IMR-90 (cell line): Measurements from ENCODE around the gene LDLRAD3. TPM values are rescaled to one million over a fixed set of nuclear protein-coding genes. Genes with fewer than 3 reads are reported as not detected.

Experiments used
- ATAC-seq: fragments of 200-7000 bp; cut with Tn5 transposase; 2 replicates; pipeline ENCODE4 v1.9.1; 2020; ENCODE audit warnings: low read depth, mild to moderate bottlenecking, moderate library complexity
- BruUV-seq: library from RNA; stranded (reverse); fragments of 400-500 nt; replicated peaks from 2 replicates; lab custom pipeline; 2021; lab: Mats Ljungman, UMichigan
- CTCF ChIA-PET: fragments of 300-600 bp; formaldehyde crosslinking; extraction: SDS; loops from one replicate; lab custom pipeline; 2021; ENCODE audit warnings: antibody characterized with exemption; lab: Yijun Ruan, JAX
- POLR2A ChIA-PET: fragments of 300-600 bp; sonication (Branson Sonifier 250); formaldehyde crosslinking; loops from one replicate; lab custom pipeline; 2022; ENCODE audit warnings: antibody characterized with exemption; ENCODE audit not compliant: unreplicated experiment; lab: Charles Lee
- DNase-seq: peaks from one replicate; pipeline ENCODE4 v3.0.0; 2013
- H2AFZ ChIP-seq: replicated peaks from 2 replicates; pipeline ENCODE3; 2013; ENCODE audit warnings: low read length, mild to moderate bottlenecking; ENCODE audit not compliant: poor library complexity
- H2AK5ac ChIP-seq: 2 replicates; pipeline ENCODE4 v1.6.1; 2013; ENCODE audit warnings: low read depth, low read length, inconsistent platforms
- H2AK9ac ChIP-seq: replicated peaks from 2 replicates; pipeline ENCODE3; 2013; ENCODE audit warnings: mild to moderate bottlenecking, low read depth, low read length, moderate library complexity; ENCODE audit not compliant: poor library complexity
- H2BK120ac ChIP-seq: 2 replicates; pipeline ENCODE4 v1.6.1; 2013; ENCODE audit warnings: low read depth, low read length, inconsistent platforms
- H2BK15ac ChIP-seq: 3 replicates; pipeline ENCODE4 v1.6.1; 2013; ENCODE audit warnings: low read depth, low read length, inconsistent platforms
- H2BK20ac ChIP-seq: 2 replicates; pipeline ENCODE4 v1.6.1; 2013; ENCODE audit warnings: low read depth, mild to moderate bottlenecking, inconsistent platforms, low read length, moderate library complexity
- H2BK5ac ChIP-seq: 2 replicates; pipeline ENCODE4 v1.6.1; 2013; ENCODE audit warnings: mild to moderate bottlenecking, low read depth, low read length, inconsistent platforms; ENCODE audit not compliant: poor library complexity, severe bottlenecking
- H3K14ac ChIP-seq: replicated peaks from 2 replicates; pipeline ENCODE4 v1.6.1; 2013; ENCODE audit warnings: low read depth, low read length, inconsistent platforms
- H3K18ac ChIP-seq: 2 replicates; pipeline ENCODE4 v1.6.1; 2013; ENCODE audit warnings: low read depth, low read length, control low read depth
- H3K23ac ChIP-seq: 2 replicates; pipeline ENCODE4 v1.6.1; 2013; ENCODE audit warnings: low read depth, low read length, inconsistent platforms
- H3K27ac ChIP-seq: 2 replicates; pipeline ENCODE4 v1.5.1; 2013; ENCODE audit warnings: mild to moderate bottlenecking, control low read depth, low read length; ENCODE audit not compliant: insufficient read depth
- H3K27me3 ChIP-seq: 2 replicates; pipeline ENCODE4 v1.6.1; 2013; ENCODE audit warnings: low read length; ENCODE audit not compliant: control insufficient read depth, insufficient read depth
- H3K36me3 ChIP-seq: 2 replicates; pipeline ENCODE4 v1.6.1; 2013; ENCODE audit warnings: low read length, mixed read lengths; ENCODE audit not compliant: control insufficient read depth, insufficient read depth
- H3K4ac ChIP-seq: 2 replicates; pipeline ENCODE4 v1.6.1; 2013; ENCODE audit warnings: low read depth, low read length, inconsistent platforms
- H3K4me1 ChIP-seq: 2 replicates; pipeline ENCODE4 v1.6.1; 2013; ENCODE audit warnings: low read length, mixed read lengths; ENCODE audit not compliant: control insufficient read depth, insufficient read depth
- H3K4me2 ChIP-seq: 2 replicates; pipeline ENCODE4 v1.6.1; 2013; ENCODE audit warnings: low read depth, mild to moderate bottlenecking, control low read depth, low read length, moderate library complexity
- H3K4me3 ChIP-seq: 2 replicates; pipeline ENCODE4 v1.5.1; 2013; ENCODE audit warnings: low read depth, mild to moderate bottlenecking, control low read depth, low read length, moderate library complexity; ENCODE audit not compliant: insufficient read depth
- H3K56ac ChIP-seq: 2 replicates; pipeline ENCODE4 v1.6.1; 2013; ENCODE audit warnings: low read length, inconsistent platforms; ENCODE audit not compliant: insufficient read depth; ENCODE audit errors: extremely low read depth
- H3K79me1 ChIP-seq, 2 experiments: 2 replicates each; pipeline ENCODE4 v1.6.1; 2013; ENCODE audit warnings: low read length in 2 of 2, inconsistent platforms in 1 of 2, low read depth in 1 of 2
- H3K9ac ChIP-seq: 2 replicates; pipeline ENCODE4 v1.6.1; 2013; ENCODE audit warnings: low read depth, low read length, control low read depth
- H3K9me1 ChIP-seq: 2 replicates; pipeline ENCODE4 v1.6.1; 2013; ENCODE audit warnings: low read length, inconsistent platforms; ENCODE audit not compliant: insufficient read depth
- H3K9me3 ChIP-seq: 2 replicates; pipeline ENCODE4 v1.6.1; 2013; ENCODE audit warnings: low read length; ENCODE audit not compliant: control insufficient read depth, insufficient read depth
- H4K20me1 ChIP-seq: 2 replicates; pipeline ENCODE4 v1.6.1; 2013; ENCODE audit warnings: low read length, inconsistent platforms; ENCODE audit not compliant: insufficient read depth
- H4K5ac ChIP-seq: 2 replicates; pipeline ENCODE4 v1.6.1; 2013; ENCODE audit warnings: mild to moderate bottlenecking, low read depth, low read length, control low read depth
- H4K8ac ChIP-seq, 2 experiments: 2 replicates each; pipeline ENCODE4 v1.6.1; 2013; ENCODE audit warnings: low read depth in 2 of 2, low read length in 2 of 2, control low read depth in 1 of 2, inconsistent platforms in 1 of 2
- H4K91ac ChIP-seq: 2 replicates; pipeline ENCODE4 v1.6.1; 2013; ENCODE audit warnings: low read depth, low read length, inconsistent platforms; ENCODE audit not compliant: insufficient read depth
- BHLHE40 ChIP-seq: fragments of 150-350 bp; IDR thresholded peaks from 2 replicates; pipeline ENCODE4 v1.6.1; 2016; ENCODE audit warnings: mild to moderate bottlenecking, low read depth, low read length
- CHD1 ChIP-seq: IDR thresholded peaks from 2 replicates; pipeline ENCODE4 v1.6.1; 2012; ENCODE audit warnings: low read depth, low read length, improper control_type of control experiment
- CTCF ChIP-seq: conservative IDR thresholded peaks from 2 replicates; pipeline ENCODE4 v1.5.1; 2012; ENCODE audit warnings: mild to moderate bottlenecking, low read depth, low read length, improper control_type of control experiment
- ELK1 ChIP-seq: fragments of 150-350 bp; IDR thresholded peaks from 2 replicates; pipeline ENCODE4 v1.6.1; 2016; ENCODE audit warnings: low read depth, mild to moderate bottlenecking, low read length, moderate library complexity, borderline replicate concordance
- FOS ChIP-seq: fragments of 150-350 bp; IDR thresholded peaks from 2 replicates; pipeline ENCODE4 v1.6.1; 2016; ENCODE audit warnings: low read depth, low read length
- MAFK ChIP-seq: IDR thresholded peaks from 2 replicates; pipeline ENCODE4 v1.6.1; 2012; ENCODE audit warnings: low read depth, low read length, improper control_type of control experiment
- MAZ ChIP-seq: IDR thresholded peaks from 2 replicates; pipeline ENCODE4 v1.6.1; 2012; ENCODE audit warnings: low read depth, mild to moderate bottlenecking, low read length, improper control_type of control experiment, moderate library complexity, borderline replicate concordance
- MXI1 ChIP-seq: IDR thresholded peaks from 2 replicates; pipeline ENCODE4 v1.6.1; 2012; ENCODE audit warnings: low read depth, mild to moderate bottlenecking, low read length, moderate library complexity, borderline replicate concordance
- NFE2L2 ChIP-seq: fragments of 150-350 bp; IDR thresholded peaks from 2 replicates; pipeline ENCODE4 v1.6.1; 2016; ENCODE audit warnings: low read depth, mild to moderate bottlenecking, low read length
- RAD21 ChIP-seq: IDR thresholded peaks from 2 replicates; pipeline ENCODE4 v1.6.1; 2012; ENCODE audit warnings: low read length, improper control_type of control experiment
- RCOR1 ChIP-seq: IDR thresholded peaks from 2 replicates; pipeline ENCODE4 v1.6.1; 2012; ENCODE audit warnings: mild to moderate bottlenecking, low read length, improper control_type of control experiment; ENCODE audit not compliant: insufficient replicate concordance
- RFX5 ChIP-seq: IDR thresholded peaks from 2 replicates; pipeline ENCODE4 v1.8.0; 2012; ENCODE audit warnings: low read depth, mild to moderate bottlenecking, low read length, moderate library complexity
- SMC3 ChIP-seq: fragments of 150-350 bp; IDR thresholded peaks from 2 replicates; pipeline ENCODE4 v1.6.1; 2016; ENCODE audit warnings: low read depth, mild to moderate bottlenecking, antibody characterized with exemption, low read length, moderate library complexity
- USF2 ChIP-seq: fragments of 150-350 bp; IDR thresholded peaks from 2 replicates; pipeline ENCODE4 v1.6.1; 2017; ENCODE audit warnings: mild to moderate bottlenecking, antibody characterized with exemption, low read length, low read depth
- WGBS, 2 experiments: methylation state at CpG; one replicate each; pipeline versions ENCODE4 v1.1.5 to v1.1.7; 2013; ENCODE audit warnings: missing lambda C conversion rate in 2 of 2; ENCODE audit not compliant: insufficient read length in 1 of 2; ENCODE audit errors: extremely low coverage in 2 of 2; 5-methylcytosine and 5-hydroxymethylcytosine counted together
- dilution Hi-C: fragments of 300-500 bp; cut with HindIII; formaldehyde crosslinking; loops from one replicate; pipeline ENCODE4 v1.14.3; 2018; ENCODE audit warnings: low sequenced_read_pairs; ENCODE audit not compliant: unreplicated experiment
- in situ Hi-C: fragments of 300-500 bp; cut with MboI; formaldehyde crosslinking; loops from 3 replicates; pipeline ENCODE4 v1.14.3; 2019; ENCODE audit warnings: low sequenced_read_pairs, inconsistent platforms, mixed read lengths
- intact Hi-C: fragments of 100-400 bp; cut with micrococcal nuclease; formaldehyde crosslinking; loops from 2 replicates; pipeline ENCODE4 v1.10.0; 2022
- polyA plus RNA-seq, 3 experiments: library from polyadenylated mRNA; depleted of rRNA; stranded (reverse); fragments of >200 nt; gene quantifications; 2 replicates each; pipeline ENCODE4 v1.2.3, GENCODE V29; 2012; ENCODE audit warnings: low replicate concordance in 1 of 3
- total RNA-seq: library from RNA; depleted of rRNA; stranded (reverse); fragments of >200 nt; gene quantifications from 2 replicates; pipeline ENCODE4 v1.2.3, GENCODE V29; 2012

The LDLRAD3 gene
- total and polyA plus RNA-seq, 2 of the 4 experiments (the other 2 are of a cell fraction): 2.7 to 6.4 TPM

GRCh38 chr11:36164506-36165250 is 220.8 kb downstream of the LDLRAD3 start:
- Histone ChIP-seq H3K36me3 (no peaks in the 10 kb centered on the region), H2BK5ac (no peak overlapping the region), H3K4ac (no peak overlapping the region), H3K27me3 (no peaks in the 10 kb centered on the region), H3K9me3 (no peaks in the 10 kb centered on the region), H3K4me1 (peaks cover 1% of the 10 kb centered on the region; the same call in 1 of the 2 replicates), H4K8ac (no peak overlapping the region), H3K14ac (no peak overlapping the region), H2AFZ (no peak overlapping the region), H3K56ac (no peak overlapping the region), H4K91ac (no peak overlapping the region), H2BK120ac (no peak overlapping the region), H3K9ac (no peak overlapping the region), H3K23ac (no peak overlapping the region), H2BK15ac (no peak overlapping the region), H2AK5ac (no peak overlapping the region), H3K79me1 (no peaks in the 10 kb centered on the region), H2AK9ac (no peak overlapping the region), H3K4me2 (no peak overlapping the region), H3K18ac (no peak overlapping the region), H3K4me3 (no peak overlapping the region), H3K9me1 (no peaks in the 10 kb centered on the region; the same call in 1 of the 2 replicates), H4K20me1 (0 out of 2 replicates have a peak, but pooled peaks cover 3% of the 10 kb centered on the region), H3K27ac (no peak overlapping the region), H4K5ac (no peak overlapping the region), H2BK20ac (no peak overlapping the region)
- ATAC-seq (peak; percentile 53), DNase-seq (peak; percentile 52)
- dilution Hi-C loops (no loop called here), intact Hi-C loops (no loop called here), in situ Hi-C loops (no loop called here)
- no TSS peak for BruUV-seq
- POLR2A ChIA-PET: no interaction called here
- 37% methylated on average over 2 of the region's 6 CpGs; no CpG with 5 or more reads in 1 of the 2 experiments for WGBS, 2 experiments
- CTCF ChIA-PET: interaction anchor here (0.6 to 1.3 kb wide), 3 partner anchors 22 to 343 kb away, joined by 3 to 5 read pairs (median 3); no protein-coding TSS in a partner anchor
- TF ChIP-seq RCOR1 (no peak), FOS (no peak), CTCF (no peak), SMC3 (no peak), NFE2L2 (no peak), USF2 (no peak), CHD1 (no peak), MAZ (no peak), ELK1 (no peak), RAD21 (no peak), MXI1 (no peak), MAFK (no peak), RFX5 (no peak), BHLHE40 (no peak)
